OCI-LY1 (cell line): ENCODE data around the gene AGXT2.

Experiments used
- H2AFZ ChIP-seq: fragments of 200-600 bp; sonication (generic), shearing (Covaris generic); 2 replicates; pipeline ENCODE4 v1.6.0; 2014; ENCODE audit warnings: antibody characterized with exemption, mild to moderate bottlenecking, low read length
- H3F3A ChIP-seq: fragments of 200-600 bp; sonication (generic), shearing (Covaris generic); 2 replicates; pipeline ENCODE4 v1.6.0; 2014; ENCODE audit warnings: mild to moderate bottlenecking, antibody characterized with exemption, low read length, moderate library complexity; ENCODE audit not compliant: insufficient read depth
- H3K27ac ChIP-seq: fragments of 200-600 bp; sonication (generic); 2 replicates; pipeline ENCODE4 v1.5.1; 2014; ENCODE audit warnings: low read length, mixed run types, mild to moderate bottlenecking, low read depth; ENCODE audit not compliant: poor library complexity, severe bottlenecking
- H3K27me3 ChIP-seq: fragments of 200-600 bp; sonication (generic); 2 replicates; pipeline ENCODE4 v1.6.0; 2014; ENCODE audit warnings: antibody characterized with exemption, mild to moderate bottlenecking, low read length, moderate library complexity; ENCODE audit not compliant: insufficient read depth
- H3K36me3 ChIP-seq: fragments of 200-600 bp; sonication (generic); 2 replicates; pipeline ENCODE4 v1.6.1; 2014; ENCODE audit warnings: mild to moderate bottlenecking, antibody characterized with exemption, low read length, moderate library complexity, mixed read lengths; ENCODE audit not compliant: insufficient read depth
- H3K4me1 ChIP-seq: fragments of 200-600 bp; sonication (generic); 2 replicates; pipeline ENCODE4 v1.5.1; 2014; ENCODE audit warnings: mild to moderate bottlenecking, low read length, moderate library complexity; ENCODE audit not compliant: insufficient read depth, severe bottlenecking
- H3K4me2 ChIP-seq: fragments of 200-600 bp; sonication (generic), shearing (Covaris generic); 2 replicates; pipeline ENCODE4 v1.6.1; 2014; ENCODE audit warnings: low read length
- H3K4me3 ChIP-seq: fragments of 200-600 bp; sonication (generic); 2 replicates; pipeline ENCODE4 v1.5.1; 2014; ENCODE audit warnings: low read length, low read depth, mild to moderate bottlenecking, mixed read lengths; ENCODE audit not compliant: poor library complexity, severe bottlenecking
- H3K79me2 ChIP-seq: fragments of 200-600 bp; shearing (Covaris generic); 2 replicates; pipeline ENCODE4 v1.6.1; 2016; ENCODE audit warnings: mixed run types, low read length, mixed read lengths; ENCODE audit not compliant: insufficient read depth
- H3K9ac ChIP-seq: fragments of 200-600 bp; sonication (generic), shearing (Covaris generic); 2 replicates; pipeline ENCODE4 v1.6.1; 2014; ENCODE audit warnings: mild to moderate bottlenecking, low read length, mixed read lengths
- H3K9me2 ChIP-seq: fragments of 200-600 bp; sonication (generic), shearing (Covaris generic); 2 replicates; pipeline ENCODE4 v1.6.1; 2014; ENCODE audit warnings: low read depth, mild to moderate bottlenecking, low read length, mixed read lengths
- H3K9me3 ChIP-seq: fragments of 200-600 bp; shearing (Covaris generic); 2 replicates; pipeline ENCODE4 v1.6.1; 2014; ENCODE audit warnings: low read length, mixed read lengths
- H4K20me1 ChIP-seq: fragments of 200-600 bp; sonication (generic), shearing (Covaris generic); 2 replicates; pipeline ENCODE4 v1.6.0; 2016; ENCODE audit warnings: mild to moderate bottlenecking, low read length; ENCODE audit not compliant: insufficient read depth
- EZH2 ChIP-seq: fragments of 200-600 bp; sonication (generic), shearing (Covaris generic); IDR thresholded peaks from 2 replicates; pipeline ENCODE4 v1.8.0; 2017; ENCODE audit warnings: borderline replicate concordance, mixed run types, mild to moderate bottlenecking, antibody characterized with exemption, low read length, moderate library complexity, mixed read lengths
- TF ChIP-seq, protein P1 (sequence below): fragments of 200-600 bp; sonication (generic), shearing (Covaris generic); IDR thresholded peaks from 2 replicates; pipeline ENCODE4 v1.5.1; 2017; ENCODE audit warnings: mild to moderate bottlenecking, antibody characterized with exemption, low read length, moderate library complexity, mixed read lengths

Gene AGXT2

DNA sequence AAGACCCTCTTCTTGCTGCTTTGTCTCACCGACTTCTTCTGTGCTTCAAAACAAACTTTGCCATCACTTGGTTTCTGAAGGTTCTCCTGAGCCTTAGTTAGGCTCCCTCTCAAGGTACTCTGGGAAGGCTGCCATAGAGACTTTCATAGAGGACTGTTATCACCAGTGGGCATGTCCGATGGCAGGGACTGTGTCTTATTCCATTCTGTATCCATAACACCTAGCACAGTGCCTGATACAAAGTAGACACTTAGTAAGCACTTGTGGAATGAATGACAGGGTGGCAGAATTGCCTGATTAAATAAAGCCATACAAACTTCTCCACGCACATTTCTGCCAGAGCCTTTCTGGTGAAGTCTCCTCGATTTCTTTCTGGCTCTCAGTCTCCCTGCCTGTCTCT is 32.7 kb downstream of the AGXT2 start:
- Histone ChIP-seq H3K9me2 (no peaks in the 10 kb centered on the region), H3F3A (no peaks in the 10 kb centered on the region), H2AFZ (no peak overlapping the region), H3K79me2 (no peaks in the 10 kb centered on the region), H3K4me3 (no peak overlapping the region), H3K36me3 (no peaks in the 10 kb centered on the region), H3K9me3 (no peaks in the 10 kb centered on the region), H3K27me3 (no peaks in the 10 kb centered on the region), H4K20me1 (no peaks in the 10 kb centered on the region), H3K27ac (no peak overlapping the region), H3K4me2 (no peak overlapping the region), H3K9ac (no peak overlapping the region), H3K4me1 (no peaks in the 10 kb centered on the region)
- TF ChIP-seq, protein P1, sequence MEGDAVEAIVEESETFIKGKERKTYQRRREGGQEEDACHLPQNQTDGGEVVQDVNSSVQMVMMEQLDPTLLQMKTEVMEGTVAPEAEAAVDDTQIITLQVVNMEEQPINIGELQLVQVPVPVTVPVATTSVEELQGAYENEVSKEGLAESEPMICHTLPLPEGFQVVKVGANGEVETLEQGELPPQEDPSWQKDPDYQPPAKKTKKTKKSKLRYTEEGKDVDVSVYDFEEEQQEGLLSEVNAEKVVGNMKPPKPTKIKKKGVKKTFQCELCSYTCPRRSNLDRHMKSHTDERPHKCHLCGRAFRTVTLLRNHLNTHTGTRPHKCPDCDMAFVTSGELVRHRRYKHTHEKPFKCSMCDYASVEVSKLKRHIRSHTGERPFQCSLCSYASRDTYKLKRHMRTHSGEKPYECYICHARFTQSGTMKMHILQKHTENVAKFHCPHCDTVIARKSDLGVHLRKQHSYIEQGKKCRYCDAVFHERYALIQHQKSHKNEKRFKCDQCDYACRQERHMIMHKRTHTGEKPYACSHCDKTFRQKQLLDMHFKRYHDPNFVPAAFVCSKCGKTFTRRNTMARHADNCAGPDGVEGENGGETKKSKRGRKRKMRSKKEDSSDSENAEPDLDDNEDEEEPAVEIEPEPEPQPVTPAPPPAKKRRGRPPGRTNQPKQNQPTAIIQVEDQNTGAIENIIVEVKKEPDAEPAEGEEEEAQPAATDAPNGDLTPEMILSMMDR: no peak
- no peak for TF ChIP-seq EZH2

DNA sequence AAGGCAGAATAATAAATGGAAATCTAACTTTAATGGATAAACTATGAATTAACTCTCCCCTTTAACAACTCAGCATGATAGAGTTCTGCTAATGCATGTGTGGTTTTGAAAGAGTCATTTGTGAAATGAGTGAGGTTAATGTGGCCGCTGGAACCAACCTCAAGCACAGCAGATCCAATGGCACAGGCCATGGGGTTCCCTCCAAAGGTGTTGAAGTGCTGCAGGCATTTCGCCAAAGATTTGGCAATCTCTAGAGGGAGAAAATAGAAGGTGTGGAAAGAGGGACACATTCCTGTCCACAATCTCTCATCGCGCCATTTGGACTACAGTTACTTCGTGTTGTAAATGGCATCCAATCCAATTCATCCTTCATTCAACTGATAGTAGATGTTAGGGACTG is 35.0 kb downstream of the AGXT2 start:
- no peaks in the 10 kb centered on the region for H3K36me3 ChIP-seq
- H3K27me3 ChIP-seq: no peaks in the 10 kb centered on the region
- H2AFZ ChIP-seq: no peak overlapping the region
- no peaks in the 10 kb centered on the region for H3K4me1 ChIP-seq
- H3K9ac ChIP-seq: no peak overlapping the region
- no peak overlapping the region for H3K4me2 ChIP-seq
- TF ChIP-seq EZH2: no peak
- TF ChIP-seq, protein P1: no peak
- H3K9me3 ChIP-seq: no peaks in the 10 kb centered on the region
- no peaks in the 10 kb centered on the region for H3K9me2 ChIP-seq
- no peaks in the 10 kb centered on the region for H4K20me1 ChIP-seq
- no peak overlapping the region for H3K4me3 ChIP-seq
- H3K27ac ChIP-seq: no peak overlapping the region
- no peaks in the 10 kb centered on the region for H3K79me2 ChIP-seq
- no peaks in the 10 kb centered on the region for H3F3A ChIP-seq

DNA sequence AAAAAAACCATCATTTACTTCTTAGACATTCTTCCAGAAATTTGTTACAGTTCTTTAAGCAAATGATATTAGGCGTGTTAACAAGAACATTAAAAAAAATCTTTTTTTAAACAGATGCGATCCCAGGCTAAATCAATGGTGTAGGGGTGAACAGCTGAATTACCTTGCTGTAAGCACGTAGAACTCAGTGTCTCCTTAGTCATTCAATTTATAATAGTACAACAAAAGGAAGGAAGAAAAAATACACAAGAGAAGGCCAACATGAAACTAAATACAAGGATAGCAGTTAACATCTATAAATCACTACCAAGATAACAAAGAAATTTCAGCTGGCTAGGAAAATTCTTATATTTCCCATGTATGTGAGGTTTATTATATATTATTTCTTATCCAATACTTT is 35.4 kb downstream of the AGXT2 start:
- H3K4me2 ChIP-seq: no peak overlapping the region
- H3K4me3 ChIP-seq: no peak overlapping the region
- TF ChIP-seq, protein P1: no peak
- TF ChIP-seq EZH2: no peak
- H3K27ac ChIP-seq: no peak overlapping the region
- H3K27me3 ChIP-seq: no peaks in the 10 kb centered on the region
- no peaks in the 10 kb centered on the region for H3K9me2 ChIP-seq
- no peaks in the 10 kb centered on the region for H3K4me1 ChIP-seq
- H4K20me1 ChIP-seq: no peaks in the 10 kb centered on the region
- no peak overlapping the region for H2AFZ ChIP-seq
- H3K36me3 ChIP-seq: no peaks in the 10 kb centered on the region
- no peaks in the 10 kb centered on the region for H3K9me3 ChIP-seq
- no peaks in the 10 kb centered on the region for H3K79me2 ChIP-seq
- no peak overlapping the region for H3K9ac ChIP-seq
- no peaks in the 10 kb centered on the region for H3F3A ChIP-seq
